ENCODE measurements around the gene TPPP.

The TPPP gene

GRCh38 chr5:638501-639252, 54.5 kb downstream of the TPPP start:
- Histone ChIP-seq H3K27me3 (replicated peaks; ENCODE audit: insufficient read depth, low read length) (no peaks in the 10 kb centered on the region), H2AFZ (ENCODE audit: low read length) (no peak overlapping the region), H4K20me1 (ENCODE audit: insufficient read depth, low read length) (no peaks in the 10 kb centered on the region), H3K9me2 (replicated peaks; ENCODE audit: insufficient read depth, low read length) (no peaks in the 10 kb centered on the region), H3K4me2 (ENCODE audit: low read depth, low read length) (no peak overlapping the region), H3K27ac (ENCODE audit: low read length) (no peak overlapping the region), H3K9me3 (replicated peaks; ENCODE audit: insufficient read depth, low read length) (no peaks in the 10 kb centered on the region), H3F3A (ENCODE audit: insufficient read depth, low read length) (0 out of 2 replicates have a peak, but pooled peaks cover 6% of the 10 kb centered on the region), H3K4me1 (ENCODE audit: low read length) (peaks cover 6% of the 10 kb centered on the region), H3K9ac (ENCODE audit: low read length) (no peak overlapping the region), H3K4me3 (ENCODE audit: low read length) (no peak overlapping the region), H3K79me2 (ENCODE audit: low read length) (no peaks in the 10 kb centered on the region; the same call in 1 of the 2 replicates), H3K36me3 (replicated peaks; ENCODE audit: insufficient read depth, low read length) (peaks cover 6% of the 10 kb centered on the region; the same call in 1 of the 2 replicates)
- TF ChIP-seq EZH2 (optimal IDR thresholded peaks at IDR 0.05; ENCODE audit: low read depth, low read length) = no peak
- no peak for TF ChIP-seq EZH2phosphoT487 (IDR thresholded peaks at IDR 0.05; ENCODE audit: low read length)
- TF ChIP-seq, protein P1, sequence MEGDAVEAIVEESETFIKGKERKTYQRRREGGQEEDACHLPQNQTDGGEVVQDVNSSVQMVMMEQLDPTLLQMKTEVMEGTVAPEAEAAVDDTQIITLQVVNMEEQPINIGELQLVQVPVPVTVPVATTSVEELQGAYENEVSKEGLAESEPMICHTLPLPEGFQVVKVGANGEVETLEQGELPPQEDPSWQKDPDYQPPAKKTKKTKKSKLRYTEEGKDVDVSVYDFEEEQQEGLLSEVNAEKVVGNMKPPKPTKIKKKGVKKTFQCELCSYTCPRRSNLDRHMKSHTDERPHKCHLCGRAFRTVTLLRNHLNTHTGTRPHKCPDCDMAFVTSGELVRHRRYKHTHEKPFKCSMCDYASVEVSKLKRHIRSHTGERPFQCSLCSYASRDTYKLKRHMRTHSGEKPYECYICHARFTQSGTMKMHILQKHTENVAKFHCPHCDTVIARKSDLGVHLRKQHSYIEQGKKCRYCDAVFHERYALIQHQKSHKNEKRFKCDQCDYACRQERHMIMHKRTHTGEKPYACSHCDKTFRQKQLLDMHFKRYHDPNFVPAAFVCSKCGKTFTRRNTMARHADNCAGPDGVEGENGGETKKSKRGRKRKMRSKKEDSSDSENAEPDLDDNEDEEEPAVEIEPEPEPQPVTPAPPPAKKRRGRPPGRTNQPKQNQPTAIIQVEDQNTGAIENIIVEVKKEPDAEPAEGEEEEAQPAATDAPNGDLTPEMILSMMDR (IDR thresholded peaks at IDR 0.05; ENCODE audit: low read length) = no peak
- DNase-seq = no peak

DNA sequence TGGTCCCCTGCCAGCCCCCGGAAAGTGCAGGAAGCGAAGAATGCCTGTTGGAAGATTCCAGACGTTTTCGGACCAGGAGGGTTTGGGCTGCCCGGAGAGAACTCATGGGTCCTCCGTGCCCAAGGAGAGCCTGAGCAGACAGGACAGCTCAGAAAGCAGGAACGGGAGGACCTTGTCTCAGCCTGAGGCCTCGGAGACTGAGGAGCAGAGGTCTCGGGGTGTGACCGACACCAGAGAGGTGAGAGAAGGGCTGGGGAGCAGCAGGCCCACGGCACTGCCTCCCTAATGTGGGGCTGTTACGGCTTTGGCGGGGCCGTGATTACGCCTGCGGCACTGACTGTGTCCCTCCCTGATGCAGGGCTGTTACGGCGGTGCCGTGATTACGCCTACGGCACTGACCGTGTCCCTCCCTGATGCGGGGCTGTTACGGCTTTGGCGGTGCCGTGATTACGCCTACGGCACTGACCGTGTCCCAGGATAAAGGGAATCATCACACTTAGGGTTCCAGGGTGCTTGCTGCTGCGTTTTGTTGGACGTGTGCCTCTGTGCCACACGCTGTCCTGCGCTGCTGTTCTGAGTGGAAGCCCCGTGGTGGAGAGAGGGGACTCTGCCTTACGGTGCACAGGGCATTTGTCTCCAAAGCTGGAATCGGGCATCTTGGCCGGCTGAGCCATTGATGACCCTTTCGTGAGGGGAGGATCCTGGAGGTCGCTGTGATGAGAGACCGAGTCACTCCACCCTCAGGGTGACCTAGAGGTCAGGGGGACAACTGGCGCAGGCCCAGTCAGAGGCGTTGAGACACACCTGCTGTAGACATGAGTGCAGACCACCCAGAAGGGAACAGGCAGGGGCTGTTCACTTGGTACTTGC, 55.3 kb downstream of the TPPP start:
- H3K36me3 ChIP-seq (replicated peaks; ENCODE audit: insufficient read depth, low read length) = peaks cover 6% of the 10 kb centered on the region; the same call in 1 of the 2 replicates
- DNase-seq = no peak
- TF ChIP-seq EZH2phosphoT487 (IDR thresholded peaks at IDR 0.05; ENCODE audit: low read length) (no peak), EZH2 (optimal IDR thresholded peaks at IDR 0.05; ENCODE audit: low read depth, low read length) (no peak)
- TF ChIP-seq, protein P1 (IDR thresholded peaks at IDR 0.05; ENCODE audit: low read length) = no peak

GRCh38 chr5:636951-637350, 56.2 kb downstream of the TPPP start:
- Histone ChIP-seq H4K20me1 (ENCODE audit: insufficient read depth, low read length) (no peaks in the 10 kb centered on the region), H3K27ac (ENCODE audit: low read length) (no peak overlapping the region), H3K9ac (ENCODE audit: low read length) (no peak overlapping the region), H3K4me3 (ENCODE audit: low read length) (no peak overlapping the region), H3K9me2 (replicated peaks; ENCODE audit: insufficient read depth, low read length) (no peaks in the 10 kb centered on the region), H3K36me3 (replicated peaks; ENCODE audit: insufficient read depth, low read length) (peaks cover 6% of the 10 kb centered on the region; the same call in 1 of the 2 replicates), H3K4me2 (ENCODE audit: low read depth, low read length) (no peak overlapping the region), H3K27me3 (replicated peaks; ENCODE audit: insufficient read depth, low read length) (no peaks in the 10 kb centered on the region), H3K4me1 (ENCODE audit: low read length) (no peaks in the 10 kb centered on the region), H3F3A (ENCODE audit: insufficient read depth, low read length) (no peaks in the 10 kb centered on the region), H2AFZ (ENCODE audit: low read length) (no peak overlapping the region), H3K9me3 (replicated peaks; ENCODE audit: insufficient read depth, low read length) (no peaks in the 10 kb centered on the region), H3K79me2 (ENCODE audit: low read length) (no peaks in the 10 kb centered on the region; the same call in 1 of the 2 replicates)
- TF ChIP-seq, protein P1 (IDR thresholded peaks at IDR 0.05; ENCODE audit: low read length) = no peak
- TF ChIP-seq EZH2 (optimal IDR thresholded peaks at IDR 0.05; ENCODE audit: low read depth, low read length) (no peak), EZH2phosphoT487 (IDR thresholded peaks at IDR 0.05; ENCODE audit: low read length) (no peak)
- no peak for DNase-seq

More for the DNA sequence above, 55.3 kb downstream of the TPPP start:
- Histone ChIP-seq H4K20me1 (ENCODE audit: insufficient read depth, low read length) (no peaks in the 10 kb centered on the region), H2AFZ (ENCODE audit: low read length) (no peak overlapping the region), H3K79me2 (ENCODE audit: low read length) (no peaks in the 10 kb centered on the region; the same call in 1 of the 2 replicates), H3K9me3 (replicated peaks; ENCODE audit: insufficient read depth, low read length) (no peaks in the 10 kb centered on the region), H3F3A (ENCODE audit: insufficient read depth, low read length) (no peaks in the 10 kb centered on the region), H3K27me3 (replicated peaks; ENCODE audit: insufficient read depth, low read length) (no peaks in the 10 kb centered on the region), H3K9me2 (replicated peaks; ENCODE audit: insufficient read depth, low read length) (no peaks in the 10 kb centered on the region), H3K27ac (ENCODE audit: low read length) (no peak overlapping the region), H3K9ac (ENCODE audit: low read length) (no peak overlapping the region), H3K4me1 (ENCODE audit: low read length) (no peaks in the 10 kb centered on the region), H3K4me2 (ENCODE audit: low read depth, low read length) (no peak overlapping the region), H3K4me3 (ENCODE audit: low read length) (no peak overlapping the region)
